ENCODE data around the gene PPM1N. TPM values are rescaled to one million over a fixed set of nuclear protein-coding genes. Genes with fewer than 3 reads are reported as not detected.

PPM1N gene
- total and polyA plus RNA-seq, 2 of the 13 experiments (the other 11 are each of a cell fraction or from before 2014, with no cell fraction given) = 0.31 to 1.8 TPM

- TF ChIP-seq CSRNP2 (CRISPR knock-in tag; conservative IDR thresholded peaks at IDR 0.05; ENCODE audit: low read depth) (no peak), TEAD2 (CRISPR knock-in tag; IDR thresholded peaks at IDR 0.05) (no peak), NPAS2 (CRISPR knock-in tag; IDR thresholded peaks at IDR 0.05; ENCODE audit: borderline replicate concordance) (no peak), ZBTB26 (CRISPR knock-in tag; IDR thresholded peaks at IDR 0.05; ENCODE audit: borderline replicate concordance) (no peak; the same call in 1 of the 2 replicates), E2F2 (CRISPR knock-in tag; IDR thresholded peaks at IDR 0.05; ENCODE audit: borderline replicate concordance) (no peak; the same call in 1 of the 2 replicates), KLF9 (CRISPR knock-in tag; IDR thresholded peaks at IDR 0.05; ENCODE audit: low read depth) (no peak; the same call in 1 of the 2 replicates), NFE2L2 (IDR thresholded peaks at IDR 0.05; ENCODE audit: low read length) (no peak), ZNF235 (CRISPR knock-in tag; IDR thresholded peaks at IDR 0.05; ENCODE audit: borderline replicate concordance) (no peak), ZBTB42 (CRISPR knock-in tag; IDR thresholded peaks at IDR 0.05) (no peak), ZFAT (CRISPR knock-in tag; conservative IDR thresholded peaks at IDR 0.05) (no peak), HOXA3 (CRISPR knock-in tag; IDR thresholded peaks at IDR 0.05) (peak; percentile 82), ZFP90 (CRISPR knock-in tag; IDR thresholded peaks at IDR 0.05; ENCODE audit: borderline replicate concordance) (0 out of 2 replicates have a peak, but pooled peaks have one; percentile 31), NFRKB (IDR thresholded peaks at IDR 0.05) (no peak)
- TF ChIP-seq, protein P1, sequence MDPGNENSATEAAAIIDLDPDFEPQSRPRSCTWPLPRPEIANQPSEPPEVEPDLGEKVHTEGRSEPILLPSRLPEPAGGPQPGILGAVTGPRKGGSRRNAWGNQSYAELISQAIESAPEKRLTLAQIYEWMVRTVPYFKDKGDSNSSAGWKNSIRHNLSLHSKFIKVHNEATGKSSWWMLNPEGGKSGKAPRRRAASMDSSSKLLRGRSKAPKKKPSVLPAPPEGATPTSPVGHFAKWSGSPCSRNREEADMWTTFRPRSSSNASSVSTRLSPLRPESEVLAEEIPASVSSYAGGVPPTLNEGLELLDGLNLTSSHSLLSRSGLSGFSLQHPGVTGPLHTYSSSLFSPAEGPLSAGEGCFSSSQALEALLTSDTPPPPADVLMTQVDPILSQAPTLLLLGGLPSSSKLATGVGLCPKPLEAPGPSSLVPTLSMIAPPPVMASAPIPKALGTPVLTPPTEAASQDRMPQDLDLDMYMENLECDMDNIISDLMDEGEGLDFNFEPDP (CRISPR knock-in tag; conservative IDR thresholded peaks at IDR 0.05) = no peak
- TF ChIP-seq, protein P2, sequence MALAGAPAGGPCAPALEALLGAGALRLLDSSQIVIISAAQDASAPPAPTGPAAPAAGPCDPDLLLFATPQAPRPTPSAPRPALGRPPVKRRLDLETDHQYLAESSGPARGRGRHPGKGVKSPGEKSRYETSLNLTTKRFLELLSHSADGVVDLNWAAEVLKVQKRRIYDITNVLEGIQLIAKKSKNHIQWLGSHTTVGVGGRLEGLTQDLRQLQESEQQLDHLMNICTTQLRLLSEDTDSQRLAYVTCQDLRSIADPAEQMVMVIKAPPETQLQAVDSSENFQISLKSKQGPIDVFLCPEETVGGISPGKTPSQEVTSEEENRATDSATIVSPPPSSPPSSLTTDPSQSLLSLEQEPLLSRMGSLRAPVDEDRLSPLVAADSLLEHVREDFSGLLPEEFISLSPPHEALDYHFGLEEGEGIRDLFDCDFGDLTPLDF (CRISPR knock-in tag; IDR thresholded peaks at IDR 0.05) = no peak
- TF ChIP-seq, protein P3, sequence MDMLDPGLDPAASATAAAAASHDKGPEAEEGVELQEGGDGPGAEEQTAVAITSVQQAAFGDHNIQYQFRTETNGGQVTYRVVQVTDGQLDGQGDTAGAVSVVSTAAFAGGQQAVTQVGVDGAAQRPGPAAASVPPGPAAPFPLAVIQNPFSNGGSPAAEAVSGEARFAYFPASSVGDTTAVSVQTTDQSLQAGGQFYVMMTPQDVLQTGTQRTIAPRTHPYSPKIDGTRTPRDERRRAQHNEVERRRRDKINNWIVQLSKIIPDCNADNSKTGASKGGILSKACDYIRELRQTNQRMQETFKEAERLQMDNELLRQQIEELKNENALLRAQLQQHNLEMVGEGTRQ (IDR thresholded peaks at IDR 0.05; ENCODE audit: low read depth, low read length) = no peak
- TF ChIP-seq, protein P3 (CRISPR knock-in tag; IDR thresholded peaks at IDR 0.05; ENCODE audit: borderline replicate concordance) = peak; percentile 31; the same call in 1 of the 2 replicates
- TF ChIP-seq, protein P4, sequence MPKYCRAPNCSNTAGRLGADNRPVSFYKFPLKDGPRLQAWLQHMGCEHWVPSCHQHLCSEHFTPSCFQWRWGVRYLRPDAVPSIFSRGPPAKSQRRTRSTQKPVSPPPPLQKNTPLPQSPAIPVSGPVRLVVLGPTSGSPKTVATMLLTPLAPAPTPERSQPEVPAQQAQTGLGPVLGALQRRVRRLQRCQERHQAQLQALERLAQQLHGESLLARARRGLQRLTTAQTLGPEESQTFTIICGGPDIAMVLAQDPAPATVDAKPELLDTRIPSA (CRISPR knock-in tag; IDR thresholded peaks at IDR 0.05; ENCODE audit: borderline replicate concordance) = no peak
Measured at GRCh38 chr19:45506989-45507871, 9.0 kb downstream of the PPM1N start, which contains the start of gene VASP (continued).
